MG63 (cell line): Measurements from ENCODE around the gene GRB14. TPM values are rescaled to one million over a fixed set of nuclear protein-coding genes. Genes with fewer than 3 reads are reported as not detected.

ENCODE experiments used
- DNase-seq: peaks from one replicate; pipeline ENCODE4 v3.0.0-alpha.2; 2020
- H3K27me3 ChIP-seq: fragments of 250-450 bp; sonication (Bioruptor Pico); 2 replicates; pipeline ENCODE4 v1.5.1; 2020; ENCODE audit warnings: mild to moderate bottlenecking, moderate library complexity
- H3K36me3 ChIP-seq: fragments of 250-450 bp; sonication (Bioruptor Pico); 2 replicates; pipeline ENCODE4 v1.5.1; 2020; ENCODE audit warnings: mild to moderate bottlenecking, moderate library complexity
- H3K4me3 ChIP-seq: fragments of 250-450 bp; sonication (Bioruptor Pico); 2 replicates; pipeline ENCODE4 v1.5.1; 2020; ENCODE audit warnings: mild to moderate bottlenecking, moderate library complexity
- H3K9me3 ChIP-seq: fragments of 250-450 bp; sonication (Bioruptor Pico); 2 replicates; pipeline ENCODE4 v1.5.1; 2020; ENCODE audit warnings: mild to moderate bottlenecking, moderate library complexity
- total RNA-seq: library from RNA; depleted of rRNA; stranded (reverse); fragments of >200 nt; shearing (Covaris generic); gene quantifications from 2 replicates; pipeline ENCODE4 v1.2.3, GENCODE V29; 2014; ENCODE audit warnings: low replicate concordance

The GRB14 gene
- total RNA-seq, 1 experiment from 2014 or later, result 1.1 TPM

- no peaks in the 10 kb centered on the region for H3K36me3 ChIP-seq
- no peak overlapping the region for H3K4me3 ChIP-seq
- no peaks in the 10 kb centered on the region for H3K9me3 ChIP-seq
- H3K27me3 ChIP-seq, result no peaks in the 10 kb centered on the region
- DNase-seq, result no peak
Observed at GRCh38 chr2:164535280-164536025, 85.8 kb downstream of the GRB14 start.

- no peak for DNase-seq
- no peaks in the 10 kb centered on the region for H3K27me3 ChIP-seq
- H3K9me3 ChIP-seq, result no peaks in the 10 kb centered on the region
- no peak overlapping the region for H3K4me3 ChIP-seq
- H3K36me3 ChIP-seq, result no peaks in the 10 kb centered on the region
Observed at GRCh38 chr2:164530464-164530863, 90.8 kb downstream of the GRB14 start.

DNA sequence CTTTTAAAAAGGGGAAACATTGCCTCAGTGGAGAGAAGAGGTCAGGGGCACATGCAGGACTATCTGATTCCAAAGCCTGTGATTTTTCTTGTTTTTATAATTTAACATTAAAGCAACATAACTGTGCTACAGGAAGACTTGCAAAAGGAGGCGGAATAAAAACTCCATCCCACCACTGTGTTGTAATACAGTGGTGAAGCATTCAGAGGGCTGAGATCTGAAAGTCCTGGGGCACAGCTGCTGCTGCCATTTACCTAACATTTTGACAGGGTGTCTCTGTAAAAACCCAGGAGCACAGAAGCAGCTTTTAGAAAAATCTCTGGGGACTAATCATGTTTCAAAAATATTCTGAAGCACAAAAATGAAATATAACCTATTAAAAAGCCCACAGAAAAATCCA lies 97.6 kb downstream of the GRB14 start:
- DNase-seq, result no peak

DNA sequence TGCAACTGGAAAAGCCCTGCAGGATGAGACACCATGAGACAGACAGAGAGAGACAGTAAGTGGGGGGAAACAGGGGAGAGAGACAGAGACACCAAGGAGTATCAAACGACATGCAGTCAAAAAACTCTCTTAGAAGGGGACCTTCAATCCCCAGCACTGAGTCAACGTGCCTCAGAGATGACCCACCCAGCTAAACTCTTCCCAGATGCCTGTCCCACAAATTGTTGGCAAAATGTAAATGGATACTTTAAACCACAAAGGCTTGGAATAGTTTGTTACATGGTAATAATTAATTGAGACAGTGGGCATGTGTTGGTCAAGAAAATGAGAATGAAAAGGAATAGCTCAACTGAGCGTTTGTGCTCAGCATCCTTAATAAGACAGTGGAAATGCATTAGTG lies 98.3 kb downstream of the GRB14 start:
- Histone ChIP-seq H3K36me3 (no peaks in the 10 kb centered on the region), H3K27me3 (no peaks in the 10 kb centered on the region), H3K9me3 (no peaks in the 10 kb centered on the region; the same call in 1 of the 2 replicates), H3K4me3 (no peak overlapping the region)
- DNase-seq, result no peak

More for the DNA sequence above, 97.6 kb downstream of the GRB14 start:
- no peak overlapping the region for H3K4me3 ChIP-seq
- H3K36me3 ChIP-seq, result no peaks in the 10 kb centered on the region
- no peaks in the 10 kb centered on the region for H3K9me3 ChIP-seq
- H3K27me3 ChIP-seq, result no peaks in the 10 kb centered on the region

- Histone ChIP-seq H3K27me3 (no peaks in the 10 kb centered on the region), H3K9me3 (peaks cover 3% of the 10 kb centered on the region; the same call in 1 of the 2 replicates), H3K36me3 (no peaks in the 10 kb centered on the region), H3K4me3 (no peak overlapping the region)
- DNase-seq, result no peak
Observed at GRCh38 chr2:164522561-164522981, 98.7 kb downstream of the GRB14 start.

GRCh38 chr2:164515734-164516133 lies 105.5 kb downstream of the GRB14 start:
- Histone ChIP-seq H3K27me3 (no peaks in the 10 kb centered on the region), H3K4me3 (no peak overlapping the region), H3K9me3 (peaks cover 8% of the 10 kb centered on the region; the same call in 1 of the 2 replicates), H3K36me3 (no peaks in the 10 kb centered on the region)
- no peak for DNase-seq

DNA sequence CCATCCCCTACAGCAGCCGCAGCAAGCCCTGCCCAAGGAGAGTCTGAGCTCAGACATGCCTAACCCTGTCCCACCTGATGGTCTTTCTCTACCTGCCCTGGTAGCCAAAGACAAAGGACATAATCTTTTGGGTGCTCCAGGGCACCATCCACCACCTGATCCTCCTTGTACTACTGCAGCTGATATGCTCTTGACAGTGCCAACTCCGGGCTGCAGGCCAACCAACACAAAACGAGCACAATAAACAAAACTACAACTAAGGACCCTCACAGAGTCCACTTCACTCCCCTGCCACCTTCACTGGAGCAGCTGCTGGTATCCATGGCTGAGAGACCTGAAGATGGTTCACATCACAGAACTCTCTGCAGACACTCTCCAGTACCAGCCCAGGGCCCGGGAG lies 106.3 kb downstream of the GRB14 start:
- DNase-seq, result no peak
- Histone ChIP-seq H3K4me3 (no peak overlapping the region), H3K27me3 (no peaks in the 10 kb centered on the region), H3K36me3 (no peaks in the 10 kb centered on the region), H3K9me3 (peaks cover 8% of the 10 kb centered on the region; the same call in 1 of the 2 replicates)

GRCh38 chr2:164514491-164514890 lies 106.8 kb downstream of the GRB14 start:
- H3K36me3 ChIP-seq, result no peaks in the 10 kb centered on the region
- no peak for DNase-seq
- H3K27me3 ChIP-seq, result no peaks in the 10 kb centered on the region
- H3K4me3 ChIP-seq, result no peak overlapping the region
- peaks cover 8% of the 10 kb centered on the region; the same call in 1 of the 2 replicates for H3K9me3 ChIP-seq

DNA sequence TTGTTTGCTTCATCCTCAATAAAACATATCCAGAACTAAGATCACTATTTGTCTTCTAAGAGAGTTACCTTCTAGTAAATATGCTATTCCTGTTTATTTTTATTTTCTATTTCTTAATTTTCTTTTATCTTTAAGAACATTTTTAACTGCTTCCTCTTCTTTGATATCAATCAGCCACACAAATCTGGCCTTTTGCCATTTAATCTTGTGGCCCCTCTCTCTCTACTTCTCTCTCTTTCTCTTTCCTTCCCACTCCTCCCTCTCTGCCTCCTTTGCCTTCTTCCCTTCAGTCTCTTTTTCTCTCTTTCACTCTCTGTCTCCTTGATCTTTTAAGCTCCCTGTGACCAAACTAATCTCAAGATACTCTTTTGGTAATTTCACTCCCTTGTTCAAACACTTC lies 108.4 kb downstream of the GRB14 start:
- Histone ChIP-seq H3K27me3 (no peaks in the 10 kb centered on the region), H3K4me3 (no peak overlapping the region), H3K9me3 (peaks cover 7% of the 10 kb centered on the region; the same call in 1 of the 2 replicates), H3K36me3 (no peaks in the 10 kb centered on the region)
- no peak for DNase-seq

DNA sequence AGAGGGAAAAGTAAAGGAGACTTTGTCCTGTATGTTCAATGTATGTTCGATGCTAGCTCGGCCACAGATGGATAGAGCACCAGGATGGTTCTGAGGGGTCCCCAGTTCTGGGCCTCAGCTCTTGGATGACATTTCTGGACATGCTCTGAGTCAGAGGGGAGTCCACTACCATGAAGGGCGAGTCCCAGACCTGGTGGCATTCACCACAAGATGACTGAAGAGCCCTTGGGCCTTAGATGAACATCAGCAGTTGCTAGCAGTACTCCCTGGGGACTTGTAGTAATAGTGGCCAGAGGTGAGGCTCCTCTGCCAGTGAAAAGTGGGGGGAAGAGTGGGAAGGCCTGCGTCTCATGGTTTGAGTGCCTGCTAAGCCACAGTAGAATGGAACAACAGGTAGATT lies 109.5 kb downstream of the GRB14 start:
- no peaks in the 10 kb centered on the region for H3K36me3 ChIP-seq
- H3K4me3 ChIP-seq, result no peak overlapping the region
- no peaks in the 10 kb centered on the region; the same call in 1 of the 2 replicates for H3K27me3 ChIP-seq
- DNase-seq, result no peak
- 0 out of 2 replicates have a peak, but pooled peaks cover 2% of the 10 kb centered on the region for H3K9me3 ChIP-seq

DNA sequence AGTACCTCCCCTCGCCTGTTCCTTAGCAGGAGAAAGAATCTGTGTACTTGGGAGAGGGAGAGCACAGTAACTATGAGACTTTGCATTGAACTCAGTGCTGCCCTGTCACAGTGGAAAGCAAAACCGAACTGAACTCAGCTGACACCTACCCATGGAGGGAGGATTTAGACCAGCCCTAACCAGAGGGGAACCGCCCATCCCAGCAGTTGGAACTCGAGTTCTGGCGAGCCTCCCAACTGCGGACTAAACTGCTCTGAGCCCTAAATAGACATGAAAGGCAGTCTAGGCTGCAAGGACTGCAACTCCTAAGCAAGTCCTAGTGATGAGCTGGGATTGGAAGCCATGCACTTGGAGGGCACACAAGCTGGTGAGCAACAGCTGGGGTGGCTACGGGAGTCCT lies 110.4 kb downstream of the GRB14 start:
- Histone ChIP-seq H3K27me3 (no peaks in the 10 kb centered on the region; the same call in 1 of the 2 replicates), H3K36me3 (no peaks in the 10 kb centered on the region), H3K9me3 (0 out of 2 replicates have a peak, but pooled peaks cover 1% of the 10 kb centered on the region), H3K4me3 (no peak overlapping the region)
- no peak for DNase-seq

- DNase-seq, result no peak
- H3K4me3 ChIP-seq, result no peak overlapping the region
- no peaks in the 10 kb centered on the region for H3K9me3 ChIP-seq
- no peaks in the 10 kb centered on the region; the same call in 1 of the 2 replicates for H3K27me3 ChIP-seq
- H3K36me3 ChIP-seq, result no peaks in the 10 kb centered on the region
Observed at GRCh38 chr2:164509137-164509877, 112.0 kb downstream of the GRB14 start.

GRCh38 chr2:164504253-164504652 lies 117.0 kb downstream of the GRB14 start:
- Histone ChIP-seq H3K4me3 (no peak overlapping the region), H3K36me3 (no peaks in the 10 kb centered on the region), H3K27me3 (no peaks in the 10 kb centered on the region; the same call in 1 of the 2 replicates), H3K9me3 (no peaks in the 10 kb centered on the region)
- no peak for DNase-seq

DNA sequence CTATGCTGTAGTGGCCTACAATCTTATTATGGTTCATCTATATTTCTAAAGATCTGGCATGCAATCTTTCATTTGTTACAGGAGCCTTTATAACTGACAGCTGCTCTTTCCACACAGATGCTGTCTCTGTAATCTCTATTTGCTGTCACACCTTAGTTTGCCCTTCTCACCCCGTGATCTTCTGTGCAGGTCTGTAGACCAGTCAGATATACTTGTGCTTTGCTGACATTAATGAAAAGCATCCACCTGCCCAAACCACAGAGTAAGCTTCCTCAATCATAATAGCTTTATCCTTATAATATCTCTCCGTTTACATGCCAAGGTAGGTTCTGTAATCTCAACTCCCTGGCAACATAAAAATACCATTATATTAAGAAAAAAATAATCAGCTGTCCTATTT lies 122.4 kb downstream of the GRB14 start:
- H3K9me3 ChIP-seq, result no peaks in the 10 kb centered on the region
- H3K36me3 ChIP-seq, result no peaks in the 10 kb centered on the region
- no peak for DNase-seq
- no peak overlapping the region for H3K4me3 ChIP-seq
- no peaks in the 10 kb centered on the region for H3K27me3 ChIP-seq

GRCh38 chr2:164496881-164497280 lies 124.4 kb downstream of the GRB14 start:
- H3K9me3 ChIP-seq, result no peaks in the 10 kb centered on the region

GRCh38 chr2:164496421-164496820 lies 124.9 kb downstream of the GRB14 start:
- DNase-seq, result no peak
- Histone ChIP-seq H3K27me3 (no peaks in the 10 kb centered on the region), H3K36me3 (no peaks in the 10 kb centered on the region), H3K4me3 (no peak overlapping the region), H3K9me3 (no peaks in the 10 kb centered on the region)

More at GRCh38 chr2:164496881-164497280, 124.4 kb downstream of the GRB14 start:
- Histone ChIP-seq H3K4me3 (no peak overlapping the region), H3K27me3 (no peaks in the 10 kb centered on the region), H3K36me3 (no peaks in the 10 kb centered on the region)
- no peak for DNase-seq

DNA sequence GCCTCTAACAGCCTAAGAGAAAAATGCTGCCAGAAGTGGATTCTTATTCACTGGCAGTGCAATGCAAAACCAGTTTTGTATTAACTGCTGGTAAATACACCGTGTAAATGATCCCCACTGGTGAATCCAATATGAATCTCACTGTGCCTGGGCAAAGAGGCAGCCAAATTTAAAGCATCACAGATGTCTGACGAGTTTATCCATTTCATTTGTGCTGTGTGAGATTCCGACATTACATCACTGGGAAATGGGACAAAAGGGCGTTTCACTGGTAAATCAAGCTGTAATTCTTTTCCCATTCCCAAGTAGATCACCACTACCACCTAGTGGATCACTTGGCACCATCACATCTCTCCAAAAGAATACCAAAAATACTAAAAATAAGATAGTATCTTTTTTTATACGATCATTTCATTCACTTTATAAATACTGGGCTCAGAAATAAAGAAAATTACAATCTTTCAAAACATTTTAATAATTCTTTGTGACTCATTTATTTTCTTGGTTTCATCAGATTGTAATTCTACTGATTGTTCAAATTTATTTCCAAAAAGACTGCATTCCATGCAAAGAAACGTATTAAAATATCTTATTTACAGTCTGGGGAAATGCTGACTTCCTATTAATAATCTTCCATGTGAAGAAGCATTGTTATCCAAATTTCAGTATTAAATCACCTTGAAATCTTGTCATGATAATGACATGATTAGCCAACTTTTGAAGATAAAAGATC lies 125.6 kb downstream of the GRB14 start:
- no peaks in the 10 kb centered on the region for H3K27me3 ChIP-seq
- no peaks in the 10 kb centered on the region for H3K9me3 ChIP-seq
- DNase-seq, result no peak

More for the DNA sequence above, 125.6 kb downstream of the GRB14 start:
- Histone ChIP-seq H3K4me3 (no peak overlapping the region), H3K36me3 (no peaks in the 10 kb centered on the region)
